OCI-LY7 (cell line): ENCODE measurements around the gene BTG2. TPM values are rescaled to one million over a fixed set of nuclear protein-coding genes. Genes with fewer than 3 reads are reported as not detected.
"Not testable (repeated sequence)": the region's sequence is repeated elsewhere in the genome, so short reads cannot be mapped to it uniquely, and the experiment has no call there.

Experiments used
- BruUV-seq: library from RNA; stranded (reverse); fragments of 400-500 nt; replicated peaks from 2 replicates; lab custom pipeline; 2021; lab: Mats Ljungman, UMichigan
- CTCF ChIA-PET: fragments of 300-600 bp; sonication (Branson Sonifier 250); formaldehyde crosslinking; loops from one replicate; lab custom pipeline; 2022; ENCODE audit warnings: antibody characterized with exemption; ENCODE audit not compliant: unreplicated experiment; lab: Charles Lee
- POLR2A ChIA-PET: fragments of 300-600 bp; sonication (Branson Sonifier 250); formaldehyde crosslinking; loops from one replicate; lab custom pipeline; 2022; ENCODE audit warnings: antibody characterized with exemption; lab: Charles Lee
- DNase-seq: peaks from one replicate; pipeline ENCODE4 v3.0.0-alpha.2; 2015; ENCODE audit warnings: low spot score
- H2AFZ ChIP-seq: fragments of 200-600 bp; sonication (generic), shearing (Covaris generic); 2 replicates; pipeline ENCODE4 v1.6.1; 2014; ENCODE audit warnings: mild to moderate bottlenecking, antibody characterized with exemption, low read length, moderate library complexity
- H3K27ac ChIP-seq: fragments of 200-600 bp; sonication (generic); 2 replicates; pipeline ENCODE4 v1.5.1; 2014; ENCODE audit warnings: mixed run types, low read depth, mild to moderate bottlenecking, moderate library complexity, low read length, inconsistent platforms; ENCODE audit not compliant: poor library complexity, severe bottlenecking
- H3K36me3 ChIP-seq: fragments of 200-600 bp; sonication (generic); 2 replicates; pipeline ENCODE4 v1.6.1; 2014; ENCODE audit warnings: mild to moderate bottlenecking, antibody characterized with exemption, low read length, moderate library complexity, mixed read lengths; ENCODE audit not compliant: insufficient read depth
- H3K4me1 ChIP-seq: fragments of 200-600 bp; sonication (generic); 2 replicates; pipeline ENCODE4 v1.5.1; 2014; ENCODE audit warnings: mild to moderate bottlenecking, low read length; ENCODE audit not compliant: insufficient read depth, poor library complexity, severe bottlenecking
- H3K4me2 ChIP-seq: fragments of 200-600 bp; sonication (generic); 2 replicates; pipeline ENCODE4 v1.6.1; 2014; ENCODE audit warnings: mild to moderate bottlenecking, low read length
- H3K4me3 ChIP-seq: fragments of 200-600 bp; sonication (generic); 2 replicates; pipeline ENCODE4 v1.5.1; 2014; ENCODE audit warnings: mild to moderate bottlenecking, low read depth, low read length; ENCODE audit not compliant: poor library complexity, severe bottlenecking
- H3K79me2 ChIP-seq: fragments of 200-600 bp; sonication (generic); 2 replicates; pipeline ENCODE4 v1.6.1; 2016; ENCODE audit warnings: low read depth, mild to moderate bottlenecking, low read length, moderate library complexity, mixed read lengths; ENCODE audit not compliant: insufficient read depth
- H3K9me2 ChIP-seq: fragments of 200-600 bp; sonication (generic); 2 replicates; pipeline ENCODE4 v1.6.1; 2016; ENCODE audit warnings: mild to moderate bottlenecking, low read length, mixed read lengths; ENCODE audit not compliant: insufficient read depth
- H3K9me3 ChIP-seq: fragments of 200-600 bp; sonication (generic); 2 replicates; pipeline ENCODE4 v1.6.1; 2014; ENCODE audit warnings: mild to moderate bottlenecking, mixed run types, low read length, mixed read lengths
- H4K20me1 ChIP-seq: fragments of 200-600 bp; sonication (generic); 2 replicates; pipeline ENCODE4 v1.6.1; 2014; ENCODE audit warnings: mild to moderate bottlenecking, antibody characterized with exemption, low read length, moderate library complexity, mixed read lengths; ENCODE audit not compliant: insufficient read depth
- EZH2phosphoT487 ChIP-seq: fragments of 200-600 bp; sonication (generic); IDR thresholded peaks from 2 replicates; pipeline ENCODE4 v1.6.1; 2018; ENCODE audit warnings: low read depth, borderline replicate concordance, mild to moderate bottlenecking, mixed run types, antibody characterized with exemption, low read length, moderate library complexity, mixed read lengths
- intact Hi-C: fragments of 100-400 bp; cut with micrococcal nuclease; formaldehyde crosslinking; loops from one replicate; pipeline ENCODE4 v1.10.0; 2022; ENCODE audit not compliant: unreplicated experiment
- total RNA-seq, 2 experiments: library from RNA; depleted of rRNA in 1 of 2; stranded (reverse); fragments of >200 nt in 1 of 2; shearing (Covaris generic) in 1 of 2; gene quantifications; 2 replicates each; pipeline ENCODE4 v1.2.3, GENCODE V29; 2014 to 2022
- TF ChIP-seq, protein P1 (sequence below): fragments of 200-600 bp; sonication (generic); conservative IDR thresholded peaks from 2 replicates; pipeline ENCODE4 v1.5.1; 2014; ENCODE audit warnings: mild to moderate bottlenecking, antibody characterized with exemption, low read length, moderate library complexity, mixed read lengths

Gene BTG2
- total RNA-seq, 2 experiments from 2014 or later = 99.5 to 156 TPM

DNA sequence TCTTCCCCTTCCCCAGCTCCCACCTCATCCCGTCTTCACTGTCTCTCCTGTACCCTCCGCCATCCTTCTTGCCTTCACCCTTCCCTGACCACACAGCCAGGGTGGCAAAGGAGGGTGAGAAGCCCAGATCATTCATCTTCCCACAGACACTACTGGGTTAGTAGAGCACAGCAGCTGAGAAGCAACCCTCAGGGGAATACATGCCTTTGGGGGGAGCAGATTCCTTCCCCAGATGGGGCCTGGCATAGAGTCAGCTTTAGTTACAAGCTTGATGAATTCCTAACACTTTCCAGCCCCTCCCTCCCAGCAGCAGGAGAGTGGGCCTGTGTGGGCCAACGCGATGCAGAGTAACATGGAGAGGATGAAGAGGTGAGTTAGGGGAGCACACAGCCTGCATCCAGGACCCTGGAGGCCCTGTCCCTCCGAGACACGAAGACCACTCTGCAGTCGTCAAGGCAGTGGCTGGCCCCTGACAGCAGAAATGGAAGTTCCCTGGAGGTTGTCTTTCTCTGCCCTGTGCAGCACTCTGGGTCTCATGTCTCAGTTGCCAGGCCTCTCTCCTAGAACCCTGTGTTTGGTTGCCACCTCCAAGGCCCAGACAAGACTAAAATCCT lies 8.8 kb upstream of the BTG2 start:
- no peaks in the 10 kb centered on the region for H3K9me2 ChIP-seq

DNA sequence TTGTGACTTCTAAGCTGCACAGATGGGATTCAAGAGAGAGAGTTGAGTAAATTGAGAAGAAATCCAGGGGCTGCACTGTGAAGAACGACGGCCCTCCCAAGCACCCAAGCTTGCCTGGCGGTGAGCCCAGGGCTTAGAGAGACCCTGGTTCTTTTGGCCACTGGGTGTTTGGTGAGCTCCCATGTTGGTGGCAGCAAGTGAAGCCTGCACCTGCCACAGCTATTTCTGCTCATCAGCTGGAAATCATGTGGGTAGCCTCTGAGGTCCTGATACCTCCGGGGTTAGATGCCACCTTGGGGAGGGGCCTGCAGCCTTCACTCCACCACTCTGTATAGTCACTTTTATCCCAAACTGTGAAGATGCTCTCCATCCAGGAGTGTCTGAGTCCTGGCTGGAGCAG lies 6.2 kb upstream of the BTG2 start:
- peaks cover 100% of the 10 kb centered on the region for H3K4me1 ChIP-seq
- intact Hi-C loops = loop anchor here (1.0 to 5.0 kb wide), 2 partner anchors 9 to 453 kb away; no protein-coding TSS in a partner anchor
- no peaks in the 10 kb centered on the region for H3K9me2 ChIP-seq
- peaks cover 33% of the 10 kb centered on the region for H3K79me2 ChIP-seq
- BruUV-seq = no TSS peak
- H3K27ac ChIP-seq = peak overlapping the region; percentile 98
- peak overlapping the region; percentile 59 for H3K4me3 ChIP-seq
- TF ChIP-seq, protein P1, sequence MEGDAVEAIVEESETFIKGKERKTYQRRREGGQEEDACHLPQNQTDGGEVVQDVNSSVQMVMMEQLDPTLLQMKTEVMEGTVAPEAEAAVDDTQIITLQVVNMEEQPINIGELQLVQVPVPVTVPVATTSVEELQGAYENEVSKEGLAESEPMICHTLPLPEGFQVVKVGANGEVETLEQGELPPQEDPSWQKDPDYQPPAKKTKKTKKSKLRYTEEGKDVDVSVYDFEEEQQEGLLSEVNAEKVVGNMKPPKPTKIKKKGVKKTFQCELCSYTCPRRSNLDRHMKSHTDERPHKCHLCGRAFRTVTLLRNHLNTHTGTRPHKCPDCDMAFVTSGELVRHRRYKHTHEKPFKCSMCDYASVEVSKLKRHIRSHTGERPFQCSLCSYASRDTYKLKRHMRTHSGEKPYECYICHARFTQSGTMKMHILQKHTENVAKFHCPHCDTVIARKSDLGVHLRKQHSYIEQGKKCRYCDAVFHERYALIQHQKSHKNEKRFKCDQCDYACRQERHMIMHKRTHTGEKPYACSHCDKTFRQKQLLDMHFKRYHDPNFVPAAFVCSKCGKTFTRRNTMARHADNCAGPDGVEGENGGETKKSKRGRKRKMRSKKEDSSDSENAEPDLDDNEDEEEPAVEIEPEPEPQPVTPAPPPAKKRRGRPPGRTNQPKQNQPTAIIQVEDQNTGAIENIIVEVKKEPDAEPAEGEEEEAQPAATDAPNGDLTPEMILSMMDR = peak; percentile 41; the same call in 1 of the 2 replicates
- TF ChIP-seq EZH2phosphoT487 = no peak
- H3K9me3 ChIP-seq = no peaks in the 10 kb centered on the region
- H2AFZ ChIP-seq = no peak overlapping the region
- H4K20me1 ChIP-seq = no peaks in the 10 kb centered on the region
- ChIA-PET CTCF (interaction anchor here (1.0 to 2.8 kb wide), 6 partner anchors 8 to 28 kb away, joined by 3 to 13 read pairs (median 6); no protein-coding TSS in a partner anchor), POLR2A (interaction anchor here (0.6 to 2.9 kb wide), 10 partner anchors 8 to 466 kb away, joined by 3 to 32 read pairs (median 5); partner anchors contain the start of gene LAX1)
- no peaks in the 10 kb centered on the region for H3K36me3 ChIP-seq
- peak overlapping the region; percentile 69 for H3K4me2 ChIP-seq
- peak; percentile 94 for DNase-seq

More for the DNA sequence above, 8.8 kb upstream of the BTG2 start:
- Histone ChIP-seq H2AFZ (no peak overlapping the region), H3K4me2 (peak overlapping the region; percentile 88), H3K27ac (peak overlapping the region; percentile 98), H4K20me1 (no peaks in the 10 kb centered on the region), H3K36me3 (no peaks in the 10 kb centered on the region), H3K9me3 (no peaks in the 10 kb centered on the region), H3K4me3 (peak overlapping the region; percentile 61), H3K4me1 (peaks cover 100% of the 10 kb centered on the region), H3K79me2 (peaks cover 15% of the 10 kb centered on the region; the same call in 1 of the 2 replicates)
- ChIA-PET POLR2A (interaction anchor here (15.4 to 23.3 kb wide), 2 partner anchors 13 to 27 kb away, joined by 241 to 458 read pairs; partner anchors contain the start of gene BTG2), CTCF (interaction anchor here (0.6 to 1.8 kb wide), 3 partner anchors 22 to 31 kb away, joined by 3 to 5 read pairs (median 3); no protein-coding TSS in a partner anchor)
- TF ChIP-seq, protein P1 = no peak
- TF ChIP-seq EZH2phosphoT487 = no peak
- BruUV-seq = no TSS peak
- intact Hi-C loops = loop anchor here (5.0 kb wide), 1 partner anchor 456 kb away; no protein-coding TSS in a partner anchor
- no peak for DNase-seq

DNA sequence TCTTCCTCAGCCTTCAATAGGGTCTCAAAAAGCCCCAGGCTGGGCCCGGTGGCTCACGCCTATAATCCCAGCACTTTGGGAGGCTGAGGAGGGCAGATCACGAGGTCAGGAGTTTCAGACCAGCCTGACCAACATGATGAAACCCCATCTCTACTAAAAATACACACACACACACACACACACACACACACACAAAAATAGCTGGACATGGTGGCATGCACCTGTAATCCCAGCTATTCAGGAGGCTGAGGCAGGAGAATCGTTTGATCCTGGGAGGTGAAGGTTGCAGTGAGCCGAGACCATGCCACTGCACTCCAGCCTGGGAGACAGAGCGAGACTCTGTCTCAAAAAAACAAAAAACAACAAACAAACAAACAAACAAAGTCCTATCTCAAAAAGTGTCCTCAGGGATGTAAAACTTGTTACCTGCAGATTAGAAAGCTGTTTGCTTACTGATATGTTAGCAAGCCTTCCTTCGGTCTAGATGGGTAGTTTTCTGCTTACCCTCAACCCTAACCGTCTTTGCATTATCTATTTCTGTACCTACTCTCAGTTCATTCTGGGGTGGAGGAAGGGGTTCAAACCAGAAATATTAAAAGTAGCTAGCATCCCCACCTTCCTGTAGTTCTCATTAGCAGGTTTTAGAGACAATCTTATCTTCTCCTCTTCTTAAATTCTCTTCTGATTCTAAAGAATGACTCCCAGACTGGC lies 5.4 kb upstream of the BTG2 start:
- Histone ChIP-seq H3K4me1 (peaks cover 94% of the 10 kb centered on the region), H3K79me2 (peaks cover 37% of the 10 kb centered on the region), H3K4me3 (peak overlapping the region; percentile 59), H3K27ac (peak overlapping the region; percentile 98), H3K4me2 (peak overlapping the region; percentile 69)
- DNase-seq = peak; percentile 79
- not testable (repeated sequence) for H3K9me3 ChIP-seq, H3K9me2 ChIP-seq, H4K20me1 ChIP-seq, BruUV-seq, H2AFZ ChIP-seq, H3K36me3 ChIP-seq
- intact Hi-C loops = loop anchor here (1.0 to 5.0 kb wide), 3 partner anchors 10 to 452 kb away; no protein-coding TSS in a partner anchor
- CTCF ChIA-PET = interaction anchor here (1.0 to 2.8 kb wide), 6 partner anchors 8 to 27 kb away, joined by 3 to 13 read pairs (median 4); no protein-coding TSS in a partner anchor
- POLR2A ChIA-PET = interaction anchor here (0.7 to 2.9 kb wide), 8 partner anchors 7 to 465 kb away, joined by 3 to 32 read pairs (median 7); partner anchors contain the start of gene LAX1
